GM10266 (cell line): ENCODE data around the gene TMEM239.
"Not testable (repeated sequence)": the region's sequence is repeated elsewhere in the genome, so short reads cannot be mapped to it uniquely, and the experiment has no call there.

Source experiments
- DNase-seq: peaks from one replicate; pipeline ENCODE4 v3.0.0; 2012; ENCODE audit errors: extremely low spot score
- CTCF ChIP-seq: IDR thresholded peaks from 2 replicates; pipeline ENCODE4 v1.5.1; 2012; ENCODE audit warnings: mild to moderate bottlenecking, low read depth; ENCODE audit not compliant: control insufficient read depth, insufficient read depth; ENCODE audit errors: missing control alignments

Gene TMEM239

GRCh38 chr20:2806351-2806701 lies 9.8 kb upstream of the TMEM239 start:
- DNase-seq = no peak
- no peak for TF ChIP-seq CTCF

GRCh38 chr20:2807019-2807418 lies 9.1 kb upstream of the TMEM239 start:
- DNase-seq = no peak
- TF ChIP-seq CTCF = no peak

GRCh38 chr20:2807929-2808328 lies 8.2 kb upstream of the TMEM239 start:
- not testable (repeated sequence) for DNase-seq

- no peak for DNase-seq
- no peak for TF ChIP-seq CTCF
Observed at GRCh38 chr20:2809690-2810089, 6.5 kb upstream of the TMEM239 start.

- DNase-seq = no peak
- TF ChIP-seq CTCF = no peak
Observed at GRCh38 chr20:2812189-2812588, 4.0 kb upstream of the TMEM239 start.

- no peak for TF ChIP-seq CTCF
Observed at GRCh38 chr20:2814076-2814475, 2.1 kb upstream of the TMEM239 start.

GRCh38 chr20:2814587-2815051 lies 1.5 kb upstream of the TMEM239 start, which contains the start of gene C20orf141:
C20orf141 (plus strand) TSS chr20:2814987; CDS start chr20:2815185, 198 bp downstream.
- TF ChIP-seq CTCF = no peak
- no peak for DNase-seq

More at GRCh38 chr20:2814076-2814475, 2.1 kb upstream of the TMEM239 start:
- DNase-seq = no peak

GRCh38 chr20:2815242-2815900 lies 793 bp upstream of the TMEM239 start:
- no peak for DNase-seq
- TF ChIP-seq CTCF = no peak
